Measurements from ENCODE around the gene CINP.
A peak's percentile ranks its signal among the peaks of the same experiment; 100 is the strongest.

The CINP gene

DNA sequence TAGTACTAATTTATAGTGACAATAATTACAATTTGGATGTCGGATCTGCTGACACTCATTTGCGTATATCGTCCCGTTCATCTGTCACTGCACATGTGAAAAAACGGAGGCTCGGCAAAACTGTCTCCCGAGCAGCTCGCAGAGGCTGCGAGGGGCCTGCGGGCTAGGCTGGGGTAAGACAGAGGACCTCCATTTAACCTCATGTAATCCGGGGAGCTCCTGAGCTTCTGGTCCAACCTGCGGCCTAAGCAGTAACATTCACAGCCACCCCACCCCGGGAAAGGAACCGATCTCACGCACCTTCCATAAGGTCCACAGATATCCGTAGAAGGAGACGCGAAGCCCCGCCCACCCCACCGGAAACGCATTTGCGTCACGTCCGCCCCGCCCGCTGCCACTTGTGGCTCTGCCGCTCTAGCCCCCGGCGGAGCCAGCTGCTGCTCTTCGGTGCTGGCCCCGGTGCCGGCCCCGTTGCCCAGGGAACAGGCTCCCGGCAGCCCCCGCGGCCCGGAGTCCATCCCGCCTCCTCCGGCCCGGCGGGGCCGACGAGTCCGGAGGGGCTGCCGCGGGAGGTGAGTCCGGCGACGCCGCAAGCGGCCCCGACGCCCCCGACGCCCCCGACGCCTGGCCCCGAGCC is at the start of gene CINP, which contains the start of gene TECPR2:
Gene CINP (minus strand): TSS at position 346 of the 637 bp plus-strand sequence. CDS start 39 bp downstream, at position 307.
Gene TECPR2 (plus strand): TSS at position 397 of the 637 bp plus-strand sequence. CDS start 13,781 bp downstream, outside the sequence.
- DNase-seq (ENCODE audit: low read depth) = peak; percentile 66

DNA sequence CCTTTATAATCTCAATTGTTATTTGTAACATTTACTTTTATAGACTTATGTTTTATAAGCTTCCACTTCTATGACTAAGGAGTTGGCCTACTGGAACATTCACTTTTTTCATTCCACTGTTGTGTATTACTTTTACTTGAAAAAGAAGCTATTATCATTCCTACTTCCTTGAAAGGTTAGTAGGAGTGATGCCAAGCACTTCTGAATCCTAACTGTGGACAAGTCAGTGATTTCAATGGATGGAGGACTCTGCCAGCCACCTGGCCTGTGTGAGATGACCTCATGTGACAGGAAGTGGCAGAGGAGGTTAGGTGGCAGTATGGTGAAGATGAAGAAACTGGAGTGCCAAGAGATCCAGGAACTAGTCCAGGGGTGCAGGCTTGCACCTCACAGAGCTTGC is 46.0 kb upstream of the CINP start:
- no peak for DNase-seq (ENCODE audit: low read depth)

DNA sequence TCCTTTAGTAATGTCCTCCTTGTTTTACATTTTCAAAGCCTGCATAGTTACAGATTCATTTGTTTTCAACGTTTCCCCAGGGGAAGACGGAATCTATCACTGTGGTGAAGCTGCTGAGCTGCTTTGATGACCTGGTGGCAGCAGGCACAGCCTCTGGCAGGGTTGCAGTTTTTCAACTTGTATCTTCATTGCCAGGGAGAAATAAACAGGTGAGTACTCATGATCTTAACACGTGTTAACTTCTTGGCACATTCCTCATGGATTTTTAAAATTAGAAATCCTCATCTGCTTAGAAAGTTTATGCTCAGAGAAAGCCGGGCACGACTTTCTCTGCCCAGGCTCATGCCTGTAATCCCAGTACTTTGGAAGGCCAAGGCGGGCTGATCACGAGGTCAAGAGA is 44.6 kb upstream of the CINP start:
- DNase-seq (ENCODE audit: low read depth) = no peak

DNA sequence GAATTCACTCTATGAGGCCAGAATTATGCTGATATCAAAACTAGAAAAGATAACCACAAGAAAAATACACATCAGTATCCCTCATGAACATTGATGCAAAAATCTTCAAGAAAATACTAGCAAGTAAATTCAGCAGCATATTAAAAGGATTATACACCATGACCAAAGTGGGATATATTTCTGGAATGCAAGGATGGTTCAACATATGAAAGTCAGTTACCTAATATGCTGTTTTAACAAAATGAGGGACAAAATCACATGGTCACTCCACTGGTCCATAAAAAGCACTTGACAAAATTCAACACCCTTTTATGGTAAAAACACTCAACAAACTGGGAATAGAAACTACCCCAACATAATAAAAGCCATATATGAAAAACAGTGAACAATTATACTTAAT is 40.3 kb upstream of the CINP start:
- no peak for DNase-seq (ENCODE audit: low read depth)

DNA sequence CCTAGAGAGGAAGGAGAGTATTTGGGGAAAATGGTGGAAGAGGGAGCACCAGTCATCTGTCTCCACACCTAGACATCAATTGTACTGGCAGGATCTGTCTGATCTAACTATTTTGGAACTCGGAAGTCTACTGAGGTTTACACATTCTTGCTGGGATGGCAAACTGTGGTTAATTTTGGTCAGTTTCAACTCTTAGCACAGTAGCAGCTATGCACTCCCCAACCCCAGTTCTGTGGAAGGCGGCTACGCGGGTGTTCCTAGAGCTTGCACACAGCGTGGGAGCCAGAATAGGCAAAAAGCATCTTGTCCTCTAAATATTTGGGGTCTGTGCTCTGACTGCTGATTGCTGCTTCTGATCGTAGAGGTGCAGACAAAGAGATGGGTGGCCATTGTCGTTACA is 33.8 kb upstream of the CINP start:
- no peak for DNase-seq (ENCODE audit: low read depth)

DNA sequence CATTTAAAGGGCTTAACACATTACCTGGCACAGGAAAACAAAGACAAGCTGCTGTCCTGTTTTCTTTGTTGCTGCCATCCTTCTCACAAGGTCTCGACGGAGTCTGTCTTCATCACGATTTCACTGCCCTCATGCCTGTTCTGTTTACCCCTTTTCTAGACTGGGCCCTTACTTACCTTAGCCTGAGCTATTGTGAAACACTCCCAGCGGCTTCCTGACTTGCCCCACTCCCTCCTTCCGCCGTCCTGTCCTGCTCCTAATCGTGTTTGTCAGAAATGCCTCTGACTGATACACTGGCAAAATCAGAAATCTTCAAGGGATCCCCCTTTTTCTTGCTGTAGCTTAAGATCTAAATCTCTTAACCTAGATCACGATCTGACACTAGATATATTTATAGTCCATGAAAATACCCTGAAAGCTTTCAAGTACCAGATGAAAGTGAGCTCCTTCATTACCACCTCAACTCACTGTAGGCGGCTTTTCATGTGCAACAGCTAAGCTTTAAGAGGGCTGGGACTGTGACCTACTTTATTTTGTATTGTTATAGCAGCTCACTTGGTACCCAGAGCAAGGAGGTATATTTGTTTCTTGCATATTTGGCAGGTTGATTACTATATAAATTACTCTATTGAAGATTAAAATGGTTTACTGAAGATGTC is 32.2 kb upstream of the CINP start:
- DNase-seq (ENCODE audit: low read depth) = no peak

DNA sequence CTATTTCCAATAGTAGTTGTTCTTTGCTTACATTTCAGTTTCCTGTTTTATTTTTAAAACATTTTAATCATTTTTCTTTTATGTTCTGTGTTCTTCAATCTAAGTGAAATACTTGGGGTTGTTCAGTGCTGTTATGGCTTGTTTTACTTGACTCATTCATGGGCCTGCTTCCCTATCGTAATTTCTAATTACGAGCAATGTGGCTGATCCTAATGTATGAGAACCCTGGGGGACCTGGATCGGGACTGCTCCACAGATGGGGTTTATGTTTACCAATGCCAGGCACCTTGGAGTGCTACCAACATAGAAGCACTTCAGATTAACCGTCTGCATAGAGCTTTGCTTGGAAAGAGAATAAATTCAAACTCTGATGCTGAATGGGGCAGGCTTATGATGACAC is 29.8 kb upstream of the CINP start:
- DNase-seq (ENCODE audit: low read depth) = no peak

DNA sequence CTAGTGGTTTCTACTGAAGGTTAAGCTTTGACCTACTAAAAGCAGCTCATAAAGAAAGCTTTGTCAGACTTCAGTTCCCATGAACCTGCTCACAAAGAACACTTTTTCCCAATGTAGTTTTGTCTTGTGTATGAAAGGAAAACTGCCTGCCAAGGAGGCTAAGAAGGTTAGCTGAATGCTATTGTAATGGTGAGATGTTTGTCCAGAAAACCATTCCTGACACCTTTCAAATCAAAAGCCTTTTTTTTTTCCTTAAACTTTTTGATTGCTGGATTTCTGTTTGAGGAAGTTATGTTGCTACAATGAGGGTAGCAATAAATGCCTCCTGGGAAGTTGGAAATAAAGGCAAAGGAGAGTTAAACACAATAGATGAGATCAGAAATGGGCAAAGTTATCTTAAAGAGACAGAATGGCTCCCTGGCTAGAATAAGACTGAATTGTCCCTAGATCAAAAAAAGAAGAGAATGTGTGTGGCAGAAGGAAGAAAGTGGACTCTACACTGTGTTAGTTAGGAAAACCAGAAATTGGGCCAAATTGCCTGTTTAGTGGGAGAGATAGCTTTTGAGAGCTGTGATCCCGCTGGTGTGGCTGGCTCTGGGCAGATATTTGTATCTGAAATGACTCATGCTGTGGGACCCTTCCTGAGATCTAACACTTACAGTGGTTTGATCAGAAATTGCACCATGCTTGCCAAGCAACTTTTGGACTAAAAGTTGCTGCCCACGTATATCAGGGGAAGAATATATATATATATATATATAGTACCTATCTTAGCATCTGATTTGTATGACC is 27.6 kb upstream of the CINP start:
- DNase-seq (ENCODE audit: low read depth) = no peak

DNA sequence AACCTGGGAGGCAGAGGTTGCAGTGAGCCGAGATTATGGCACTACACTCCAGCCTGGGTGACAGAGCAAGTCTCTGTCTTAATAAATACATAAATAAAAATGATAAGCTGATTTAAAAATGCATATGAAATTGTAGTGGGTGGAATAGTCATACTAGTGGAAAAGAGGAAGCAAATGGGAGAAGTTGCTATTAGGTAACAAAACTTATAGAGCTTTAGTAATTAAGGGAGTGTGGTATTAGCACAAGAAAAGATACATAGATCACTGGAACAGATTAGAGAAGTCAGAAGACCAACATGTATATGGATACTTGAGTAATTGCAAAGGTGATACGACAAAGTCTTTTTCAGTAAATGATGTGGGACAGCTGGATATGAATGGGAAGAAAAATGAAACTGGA is 26.6 kb upstream of the CINP start:
- no peak for DNase-seq (ENCODE audit: low read depth)

DNA sequence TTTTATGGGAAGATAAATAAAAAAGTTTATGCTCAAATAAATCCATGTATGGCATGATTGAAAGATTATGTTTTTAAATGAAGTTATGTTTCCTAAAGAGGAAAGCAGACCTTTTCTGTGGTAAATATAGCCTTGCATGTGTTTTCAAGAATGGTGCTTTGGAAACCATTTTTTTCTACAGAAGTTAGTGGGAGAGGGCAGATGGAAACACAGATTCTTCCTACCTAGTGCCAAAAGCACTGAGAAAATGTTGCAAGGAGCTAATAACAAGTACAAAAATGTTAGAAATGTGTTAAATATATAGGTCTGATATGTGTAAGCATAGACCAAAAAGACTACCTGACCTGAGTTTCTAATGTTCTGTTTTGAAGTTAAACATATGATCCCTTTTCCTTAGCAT is 24.4 kb upstream of the CINP start:
- DNase-seq (ENCODE audit: low read depth) = no peak

DNA sequence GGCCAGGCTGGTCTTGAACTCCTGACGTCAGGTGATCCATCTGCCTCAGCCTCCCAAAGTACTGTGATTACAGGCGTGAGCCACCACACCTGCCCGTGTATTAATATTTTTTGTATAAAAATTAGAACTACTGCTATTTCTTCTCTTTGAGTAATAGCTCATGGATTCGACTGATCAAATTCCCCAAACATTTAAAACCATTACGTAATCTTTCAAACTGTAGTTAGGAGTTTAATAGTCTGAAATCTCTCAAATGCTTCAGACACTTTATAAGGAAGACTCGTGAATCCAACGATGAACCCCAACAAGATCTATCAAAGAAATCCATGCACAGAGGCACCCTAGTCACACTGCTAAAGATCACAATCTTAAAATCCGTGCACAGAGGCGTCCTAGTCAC is 16.1 kb upstream of the CINP start:
- no peak for DNase-seq (ENCODE audit: low read depth)

DNA sequence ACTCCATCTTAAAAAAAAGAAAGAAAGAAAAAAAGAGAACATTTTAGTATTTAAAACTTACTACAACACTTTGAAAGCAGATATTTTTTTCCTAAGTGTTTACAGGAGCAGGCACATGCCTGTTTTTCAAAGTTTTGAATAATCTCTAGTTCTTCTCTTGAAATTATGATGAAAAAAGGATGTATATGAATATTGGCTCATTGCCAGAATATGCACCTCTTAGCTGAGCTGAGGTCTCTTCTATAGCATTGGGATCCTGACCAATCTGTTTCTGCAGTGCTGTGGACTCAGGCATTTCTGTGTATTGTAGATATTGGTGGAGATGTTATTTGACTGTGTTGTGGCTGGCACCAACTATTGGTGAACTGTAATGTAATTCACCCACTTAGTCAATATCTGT is 15.0 kb upstream of the CINP start:
- no peak for DNase-seq (ENCODE audit: low read depth)

DNA sequence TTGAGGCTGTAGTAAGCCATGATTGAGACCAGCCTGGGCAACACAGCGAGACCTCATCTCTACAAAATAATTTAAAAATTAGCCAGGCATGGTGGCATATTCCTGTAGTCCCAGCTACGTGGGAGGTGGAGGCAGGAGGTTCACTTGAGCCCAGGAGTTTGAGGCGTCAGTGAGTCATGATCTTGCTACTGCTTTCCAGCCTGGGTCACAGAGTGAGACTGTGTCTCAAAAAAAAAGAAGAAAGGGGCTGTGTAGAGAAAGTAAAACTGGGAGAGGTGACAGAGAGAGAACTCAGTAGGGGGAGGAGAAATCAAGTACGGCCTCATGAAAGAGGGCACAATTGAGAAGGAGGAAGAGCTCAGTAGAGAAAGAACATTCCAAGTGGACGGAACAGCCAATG is 12.4 kb upstream of the CINP start:
- DNase-seq (ENCODE audit: low read depth) = no peak

DNA sequence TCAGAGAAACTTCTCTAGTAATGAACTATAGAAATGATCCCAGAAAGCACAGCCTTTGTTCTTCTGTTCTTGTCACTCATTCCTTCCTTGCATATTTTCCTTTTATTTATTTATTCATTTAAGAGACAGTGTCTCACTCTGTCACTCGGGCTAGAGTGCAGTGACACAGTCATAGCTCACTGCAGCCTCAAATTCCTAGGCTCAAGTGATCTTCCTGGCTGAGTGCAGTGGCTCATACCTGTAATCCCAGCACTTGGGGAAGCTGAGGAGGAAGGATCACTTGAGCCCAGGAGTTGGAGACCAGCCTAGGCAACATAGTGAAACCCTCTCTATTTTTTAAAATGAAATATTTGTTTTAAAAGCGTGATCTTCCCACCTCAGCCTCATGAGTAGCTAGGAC is 11.6 kb upstream of the CINP start:
- DNase-seq (ENCODE audit: low read depth) = no peak

DNA sequence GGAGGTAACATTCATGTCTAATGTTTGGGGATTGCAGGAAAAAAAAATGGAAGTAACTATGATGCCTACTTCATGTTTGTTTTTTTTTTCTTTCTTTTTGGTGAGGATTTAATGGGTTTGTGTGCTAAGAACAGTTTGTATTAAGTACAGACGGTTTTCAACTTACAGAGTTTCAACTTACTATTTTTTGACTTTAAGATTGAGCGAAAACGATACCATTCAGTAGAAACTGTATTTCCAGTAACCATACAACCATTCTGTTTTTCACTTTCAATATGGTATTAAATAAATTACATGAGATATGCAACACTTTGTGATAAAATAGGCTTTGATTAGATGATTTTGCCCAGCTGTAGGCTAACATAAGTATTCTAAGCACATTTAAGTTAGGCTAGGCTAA is 10.4 kb upstream of the CINP start:
- DNase-seq (ENCODE audit: low read depth) = no peak

DNA sequence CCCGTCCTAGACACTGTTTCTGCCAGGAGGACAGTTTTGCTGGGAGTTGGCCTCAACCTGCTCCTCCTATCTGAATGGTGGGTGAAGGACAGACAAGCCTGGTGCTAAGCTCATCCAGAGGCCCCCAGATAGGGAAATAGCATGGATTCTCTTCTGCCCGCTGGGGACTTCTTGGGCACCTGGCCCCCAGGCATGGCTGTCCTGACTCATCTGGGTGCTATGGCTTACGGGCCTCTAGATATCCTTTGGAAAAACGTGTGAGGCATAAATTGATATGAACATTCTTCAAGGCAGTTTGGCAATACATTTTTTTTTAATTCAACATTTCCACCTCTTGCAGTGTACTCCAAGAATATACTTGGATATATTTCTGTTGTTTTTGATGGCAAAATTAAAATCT is 8.7 kb upstream of the CINP start:
- no peak for DNase-seq (ENCODE audit: low read depth)

DNA sequence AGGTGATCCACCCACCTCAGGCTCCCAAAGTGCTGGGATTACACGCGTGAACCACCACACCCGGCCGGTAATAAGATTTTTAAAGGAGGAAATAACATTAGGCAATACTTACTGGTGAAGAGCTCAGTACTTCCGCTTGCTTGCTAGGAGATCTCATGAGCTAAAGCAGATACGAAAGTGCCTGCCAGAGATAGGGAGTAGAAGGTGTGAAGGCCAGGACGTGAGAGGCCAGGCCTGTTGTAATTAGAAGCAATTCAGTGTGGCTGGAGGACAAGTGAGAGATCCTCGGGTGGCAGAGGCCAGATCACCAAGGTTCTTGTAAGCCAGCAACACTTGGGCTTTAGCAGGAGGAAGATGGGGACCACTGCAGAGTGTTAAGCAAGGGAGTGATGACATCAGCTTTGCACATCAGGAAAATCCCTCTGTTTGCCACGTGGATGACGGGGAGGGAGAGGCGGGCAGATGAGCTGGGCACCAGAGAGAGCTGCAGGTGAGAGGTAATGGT is 7.7 kb upstream of the CINP start:
- no peak for DNase-seq (ENCODE audit: low read depth)

DNA sequence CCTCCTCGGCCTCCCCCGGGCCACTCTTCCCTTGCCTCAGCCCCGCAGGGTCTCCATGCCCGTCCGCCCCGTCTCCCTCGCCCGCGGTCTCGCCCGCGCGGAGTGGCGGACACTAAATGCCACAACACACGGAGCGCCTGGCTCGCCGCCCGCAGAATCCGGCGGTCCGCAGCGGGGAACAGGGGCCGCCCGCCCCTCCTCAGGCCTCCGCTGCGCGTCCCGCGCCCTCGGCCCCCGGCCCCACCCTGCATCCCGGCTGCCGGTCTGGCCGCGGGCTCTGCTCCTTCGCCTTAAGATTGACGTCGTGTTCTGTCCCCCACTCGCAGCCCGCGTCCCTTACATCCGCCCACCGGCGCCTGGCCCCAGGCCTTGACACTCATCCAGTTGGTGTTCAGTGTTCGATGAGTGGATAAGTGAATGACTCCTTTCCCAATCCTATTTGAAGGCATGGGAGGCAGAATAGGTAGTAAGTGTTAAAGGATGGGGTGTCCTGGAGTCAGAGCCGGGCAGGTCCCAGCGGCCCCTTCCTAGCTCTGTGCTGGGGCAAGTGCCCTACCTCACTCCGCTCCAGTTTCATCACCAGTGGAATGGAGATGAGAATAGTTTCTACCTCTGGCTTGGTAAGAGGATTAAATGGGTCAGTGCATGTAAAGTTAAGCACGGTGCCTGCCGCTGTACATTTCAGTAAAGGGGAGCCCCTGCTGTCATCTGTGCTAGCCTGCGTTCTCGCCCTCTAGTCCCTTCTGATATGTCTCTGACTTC is 673 bp upstream of the CINP start:
- no peak for DNase-seq (ENCODE audit: low read depth)

DNA sequence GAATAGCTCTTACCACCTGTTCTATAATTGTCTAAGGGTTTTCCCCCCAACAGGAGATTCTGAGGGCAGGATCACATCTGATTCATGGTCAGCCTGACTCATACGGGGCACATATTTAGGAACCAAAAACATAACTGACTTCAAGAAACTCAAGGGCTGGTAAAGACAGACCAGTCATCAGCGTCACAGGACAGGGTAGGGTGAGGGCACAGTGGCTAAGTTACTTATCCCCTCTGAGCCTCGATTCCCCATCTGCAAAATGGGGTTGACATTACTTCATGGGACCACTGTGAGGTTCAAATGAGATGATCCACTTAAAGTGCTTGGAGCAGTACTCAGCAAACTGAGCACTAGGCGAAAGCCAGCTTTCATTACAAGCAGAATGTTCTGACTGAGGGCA is 606 bp downstream of the CINP start:
- DNase-seq (ENCODE audit: low read depth) = peak; percentile 32

DNA sequence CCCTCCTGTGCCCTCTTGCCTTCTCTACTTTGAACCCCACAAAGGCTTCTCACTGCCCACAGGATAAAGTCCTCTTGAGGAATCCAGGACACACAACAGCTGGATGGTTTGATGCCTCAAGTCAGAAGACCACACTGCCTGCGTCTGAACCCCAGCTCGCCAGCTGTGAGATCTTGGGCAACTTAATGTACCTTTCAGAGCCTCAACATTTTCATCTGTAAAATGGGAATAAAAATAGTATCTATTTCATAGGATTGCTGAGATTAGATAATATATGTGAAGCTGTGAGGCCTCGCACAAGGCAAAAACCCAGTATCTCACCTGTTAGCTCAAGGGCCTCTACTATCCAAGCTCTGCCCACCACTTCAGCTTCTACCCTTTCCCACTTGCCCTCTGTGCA is 2.3 kb downstream of the CINP start:
- DNase-seq (ENCODE audit: low read depth) = no peak

DNA sequence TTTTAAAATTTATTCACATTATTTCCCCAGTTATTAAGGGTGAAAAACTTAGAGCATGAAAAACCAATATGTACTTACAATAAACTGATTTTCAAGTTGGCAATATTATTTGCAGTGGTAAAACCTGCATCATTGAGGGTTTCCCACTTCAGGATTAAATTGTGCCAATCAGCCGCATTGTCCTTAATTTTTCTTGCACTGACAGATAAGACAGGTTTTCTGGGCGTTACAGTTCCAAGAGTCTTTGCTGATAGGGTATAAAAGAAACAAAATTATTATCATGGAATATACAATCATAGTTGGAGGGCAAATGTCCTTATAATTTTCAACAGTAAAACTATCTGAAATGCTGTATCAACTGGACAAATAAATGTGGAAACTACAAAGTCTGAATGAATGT is 3.3 kb downstream of the CINP start:
- no peak for DNase-seq (ENCODE audit: low read depth)

DNA sequence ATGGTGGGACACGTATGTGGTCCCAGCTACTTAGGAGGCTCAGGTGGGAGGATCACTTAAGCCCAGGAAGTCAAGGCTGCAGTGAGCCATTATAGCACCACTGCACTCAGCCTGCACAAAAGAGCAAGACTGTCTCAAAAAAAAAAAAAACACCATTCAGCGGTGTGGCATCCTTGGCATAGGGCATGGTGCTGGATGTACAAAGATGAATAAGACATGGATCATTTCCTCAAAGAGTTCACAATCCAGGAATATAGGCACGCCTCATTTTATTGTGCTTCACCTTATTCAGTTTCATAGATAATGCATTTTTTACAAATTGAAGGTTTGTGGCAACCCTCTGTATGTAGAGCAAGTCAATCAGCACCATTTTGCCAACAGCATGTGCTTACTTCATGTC is 6.4 kb downstream of the CINP start:
- DNase-seq (ENCODE audit: low read depth) = no peak
